Esophagus mucosa (tissue), 1 donor: ENCODE results near the gene KLF15. TPM values are rescaled to one million over a fixed set of nuclear protein-coding genes. Genes with fewer than 3 reads are reported as not detected.

ENCODE experiments used
- ATAC-seq: fragments of 200-7000 bp; cut with Tn5 transposase; one replicate; pipeline ENCODE4 v1.9.1; 2020
- total RNA-seq: library from RNA; stranded (reverse); gene quantifications from one replicate; pipeline ENCODE4 v1.2.4, GENCODE V29; 2023
- donor health status: DM: yes; HTN: yes; CAD: no.

Gene KLF15
- total RNA-seq, 1 donor from 2014 or later = 0.60 TPM

- no peak for ATAC-seq
Measured at GRCh38 chr3:126319701-126320295, 37.4 kb downstream of the KLF15 start.

GRCh38 chr3:126317029-126317996 is 39.9 kb downstream of the KLF15 start:
- no peak for ATAC-seq

- ATAC-seq = peak; percentile 11
Measured at GRCh38 chr3:126316501-126316939, 40.7 kb downstream of the KLF15 start.

GRCh38 chr3:126316031-126316461 is 41.2 kb downstream of the KLF15 start:
- peak; percentile 12 for ATAC-seq

- ATAC-seq = no peak
Measured at GRCh38 chr3:126314790-126315658, 42.2 kb downstream of the KLF15 start.

GRCh38 chr3:126314305-126314789 is 42.9 kb downstream of the KLF15 start:
- ATAC-seq = no peak

GRCh38 chr3:126313580-126314304 is 43.5 kb downstream of the KLF15 start:
- ATAC-seq = no peak

- no peak for ATAC-seq
Measured at GRCh38 chr3:126313166-126313565, 44.0 kb downstream of the KLF15 start.

- ATAC-seq = no peak
Measured at GRCh38 chr3:126312341-126312740, 44.9 kb downstream of the KLF15 start.

- peak; percentile 9 for ATAC-seq
Measured at GRCh38 chr3:126311338-126311978, 45.8 kb downstream of the KLF15 start.

GRCh38 chr3:126310816-126311215 is 46.4 kb downstream of the KLF15 start:
- no peak for ATAC-seq

GRCh38 chr3:126309861-126310655 is 47.1 kb downstream of the KLF15 start:
- no peak for ATAC-seq

GRCh38 chr3:126309165-126309564 is 48.0 kb downstream of the KLF15 start:
- ATAC-seq = no peak

GRCh38 chr3:126308394-126309125 is 48.6 kb downstream of the KLF15 start:
- ATAC-seq = no peak

GRCh38 chr3:126307591-126308393 is 49.4 kb downstream of the KLF15 start:
- no peak for ATAC-seq

GRCh38 chr3:126306888-126307482 is 50.2 kb downstream of the KLF15 start:
- ATAC-seq = no peak

- ATAC-seq = no peak
Measured at GRCh38 chr3:126306397-126306796, 50.8 kb downstream of the KLF15 start.

GRCh38 chr3:126305427-126305826 is 51.8 kb downstream of the KLF15 start:
- no peak for ATAC-seq
